Measurements from ENCODE around the gene CHIT1.
"Not testable (repeated sequence)": the region's sequence is repeated elsewhere in the genome, so short reads cannot be mapped to it uniquely, and the experiment has no call there.

DNA sequence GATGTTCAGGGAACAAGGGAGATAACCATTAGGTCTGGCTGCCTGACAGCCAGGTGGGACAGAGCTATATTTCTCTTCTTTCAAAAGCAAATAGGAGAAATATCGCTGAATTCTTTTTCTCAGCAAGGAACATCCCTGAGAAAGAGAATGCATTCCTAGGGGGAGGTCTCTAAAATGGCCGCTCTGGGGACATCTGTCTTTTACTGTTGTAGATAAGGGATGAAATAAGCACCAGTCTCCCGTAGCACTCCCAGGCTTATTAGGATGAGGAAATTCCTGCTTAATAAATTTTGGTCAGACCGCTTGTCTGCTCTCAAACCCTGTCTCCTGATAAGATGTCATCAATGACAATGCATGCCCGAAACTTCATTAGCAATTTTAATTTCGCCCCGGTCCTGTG lies 5.4 kb upstream of the CHIT1 start:
- TF ChIP-seq, protein P1, sequence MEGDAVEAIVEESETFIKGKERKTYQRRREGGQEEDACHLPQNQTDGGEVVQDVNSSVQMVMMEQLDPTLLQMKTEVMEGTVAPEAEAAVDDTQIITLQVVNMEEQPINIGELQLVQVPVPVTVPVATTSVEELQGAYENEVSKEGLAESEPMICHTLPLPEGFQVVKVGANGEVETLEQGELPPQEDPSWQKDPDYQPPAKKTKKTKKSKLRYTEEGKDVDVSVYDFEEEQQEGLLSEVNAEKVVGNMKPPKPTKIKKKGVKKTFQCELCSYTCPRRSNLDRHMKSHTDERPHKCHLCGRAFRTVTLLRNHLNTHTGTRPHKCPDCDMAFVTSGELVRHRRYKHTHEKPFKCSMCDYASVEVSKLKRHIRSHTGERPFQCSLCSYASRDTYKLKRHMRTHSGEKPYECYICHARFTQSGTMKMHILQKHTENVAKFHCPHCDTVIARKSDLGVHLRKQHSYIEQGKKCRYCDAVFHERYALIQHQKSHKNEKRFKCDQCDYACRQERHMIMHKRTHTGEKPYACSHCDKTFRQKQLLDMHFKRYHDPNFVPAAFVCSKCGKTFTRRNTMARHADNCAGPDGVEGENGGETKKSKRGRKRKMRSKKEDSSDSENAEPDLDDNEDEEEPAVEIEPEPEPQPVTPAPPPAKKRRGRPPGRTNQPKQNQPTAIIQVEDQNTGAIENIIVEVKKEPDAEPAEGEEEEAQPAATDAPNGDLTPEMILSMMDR (IDR thresholded peaks at IDR 0.05 in 8 of 11, conservative IDR thresholded peaks at IDR 0.05 in 3 of 11): not testable (repeated sequence)
- not testable (repeated sequence) for TF ChIP-seq POLR2A, POLR2AphosphoS5 (IDR thresholded peaks at IDR 0.05)
